ENCODE measurements around the gene TTLL11.
"Not testable (repeated sequence)": the region's sequence is repeated elsewhere in the genome, so short reads cannot be mapped to it uniquely, and the experiment has no call there.

TTLL11 gene

GRCh38 chr9:122004589-122004988, 88.5 kb downstream of the TTLL11 start:
- H3K4me3 ChIP-seq (ENCODE audit: low read length, poor library complexity, severe bottlenecking): no peak overlapping the region
- H2AFZ ChIP-seq (ENCODE audit: low read length): no peak overlapping the region
- H3K9ac ChIP-seq (ENCODE audit: low read depth, low read length, poor library complexity, severe bottlenecking): no peak overlapping the region
- no peak for TF ChIP-seq CTCF (conservative IDR thresholded peaks at IDR 0.05; ENCODE audit: low read length)
- TF ChIP-seq EZH2phosphoT487 (IDR thresholded peaks at IDR 0.05; ENCODE audit: borderline replicate concordance): no peak
- no peaks in the 10 kb centered on the region for H4K20me1 ChIP-seq (ENCODE audit: insufficient read depth, low read length, poor library complexity, severe bottlenecking)
- H3K79me2 ChIP-seq (ENCODE audit: insufficient read depth, low read length): no peaks in the 10 kb centered on the region
- no peaks in the 10 kb centered on the region for H3K9me2 ChIP-seq (replicated peaks; ENCODE audit: low read depth, low read length)
- no peaks in the 10 kb centered on the region for H3K4me1 ChIP-seq (ENCODE audit: insufficient read depth, low read length, poor library complexity, severe bottlenecking)
- H3K9me3 ChIP-seq (ENCODE audit: insufficient read depth, low read depth, low read length): no peaks in the 10 kb centered on the region
- H3K36me3 ChIP-seq (ENCODE audit: insufficient read depth, low read length): no peaks in the 10 kb centered on the region
- H3K27me3 ChIP-seq (ENCODE audit: insufficient read depth, low read length, poor library complexity, severe bottlenecking): no peaks in the 10 kb centered on the region
- H3K4me2 ChIP-seq (ENCODE audit: low read depth, low read length, poor library complexity, severe bottlenecking): no peak overlapping the region
- no peaks in the 10 kb centered on the region for H3F3A ChIP-seq (ENCODE audit: low read depth)

- Histone ChIP-seq H3K4me2 (ENCODE audit: low read depth, low read length, poor library complexity, severe bottlenecking) (no peak overlapping the region), H3F3A (ENCODE audit: low read depth) (no peaks in the 10 kb centered on the region), H3K27me3 (ENCODE audit: insufficient read depth, low read length, poor library complexity, severe bottlenecking) (no peaks in the 10 kb centered on the region)
These were observed 91.5 kb downstream of the TTLL11 start for GRCh38 chr9:122001491-122002201.

GRCh38 chr9:122000526-122000925, 92.6 kb downstream of the TTLL11 start:
- not testable (repeated sequence) for H3K79me2 ChIP-seq (ENCODE audit: insufficient read depth, low read length); H3K9ac ChIP-seq (ENCODE audit: low read depth, low read length, poor library complexity, severe bottlenecking); H2AFZ ChIP-seq (ENCODE audit: low read length); H3K4me2 ChIP-seq (ENCODE audit: low read depth, low read length, poor library complexity, severe bottlenecking); H3K36me3 ChIP-seq (ENCODE audit: insufficient read depth, low read length); H4K20me1 ChIP-seq (ENCODE audit: insufficient read depth, low read length, poor library complexity, severe bottlenecking); H3K9me3 ChIP-seq (ENCODE audit: insufficient read depth, low read depth, low read length); H3F3A ChIP-seq (ENCODE audit: low read depth); H3K27me3 ChIP-seq (ENCODE audit: insufficient read depth, low read length, poor library complexity, severe bottlenecking); H3K4me1 ChIP-seq (ENCODE audit: insufficient read depth, low read length, poor library complexity, severe bottlenecking); H3K4me3 ChIP-seq (ENCODE audit: low read length, poor library complexity, severe bottlenecking); H3K9me2 ChIP-seq (replicated peaks; ENCODE audit: low read depth, low read length)

More at GRCh38 chr9:122001491-122002201, 91.5 kb downstream of the TTLL11 start:
- Histone ChIP-seq H3K9me3 (ENCODE audit: insufficient read depth, low read depth, low read length) (no peaks in the 10 kb centered on the region), H3K4me1 (ENCODE audit: insufficient read depth, low read length, poor library complexity, severe bottlenecking) (no peaks in the 10 kb centered on the region), H4K20me1 (ENCODE audit: insufficient read depth, low read length, poor library complexity, severe bottlenecking) (no peaks in the 10 kb centered on the region), H3K4me3 (ENCODE audit: low read length, poor library complexity, severe bottlenecking) (no peak overlapping the region), H3K36me3 (ENCODE audit: insufficient read depth, low read length) (no peaks in the 10 kb centered on the region), H2AFZ (ENCODE audit: low read length) (no peak overlapping the region), H3K79me2 (ENCODE audit: insufficient read depth, low read length) (no peaks in the 10 kb centered on the region), H3K9ac (ENCODE audit: low read depth, low read length, poor library complexity, severe bottlenecking) (no peak overlapping the region), H3K9me2 (replicated peaks; ENCODE audit: low read depth, low read length) (no peaks in the 10 kb centered on the region)
- TF ChIP-seq CTCF (conservative IDR thresholded peaks at IDR 0.05; ENCODE audit: low read length) (no peak), EZH2phosphoT487 (IDR thresholded peaks at IDR 0.05; ENCODE audit: borderline replicate concordance) (no peak)

- Histone ChIP-seq H3K4me2 (ENCODE audit: low read depth, low read length, poor library complexity, severe bottlenecking) (no peak overlapping the region), H3K9me3 (ENCODE audit: insufficient read depth, low read depth, low read length) (no peaks in the 10 kb centered on the region), H4K20me1 (ENCODE audit: insufficient read depth, low read length, poor library complexity, severe bottlenecking) (no peaks in the 10 kb centered on the region), H3F3A (ENCODE audit: low read depth) (no peaks in the 10 kb centered on the region), H3K4me1 (ENCODE audit: insufficient read depth, low read length, poor library complexity, severe bottlenecking) (no peaks in the 10 kb centered on the region), H3K36me3 (ENCODE audit: insufficient read depth, low read length) (no peaks in the 10 kb centered on the region), H2AFZ (ENCODE audit: low read length) (no peak overlapping the region), H3K9ac (ENCODE audit: low read depth, low read length, poor library complexity, severe bottlenecking) (no peak overlapping the region), H3K79me2 (ENCODE audit: insufficient read depth, low read length) (no peaks in the 10 kb centered on the region), H3K9me2 (replicated peaks; ENCODE audit: low read depth, low read length) (no peaks in the 10 kb centered on the region), H3K27me3 (ENCODE audit: insufficient read depth, low read length, poor library complexity, severe bottlenecking) (no peaks in the 10 kb centered on the region), H3K4me3 (ENCODE audit: low read length, poor library complexity, severe bottlenecking) (no peak overlapping the region)
- no peak for TF ChIP-seq EZH2phosphoT487 (IDR thresholded peaks at IDR 0.05; ENCODE audit: borderline replicate concordance)
- no peak for TF ChIP-seq CTCF (conservative IDR thresholded peaks at IDR 0.05; ENCODE audit: low read length)
These were observed 93.6 kb downstream of the TTLL11 start for GRCh38 chr9:121999556-121999955.

All from Loucy (cell line).